ENCODE data around the gene DCAF8. TPM values are rescaled to one million over a fixed set of nuclear protein-coding genes. Genes with fewer than 3 reads are reported as not detected.

DCAF8 gene
- total and polyA plus RNA-seq, 2 donors from 2014 or later, result 69.6 to 136 TPM

- FAIRE-seq (no peak), DNase-seq (no peak)
- Histone ChIP-seq H3K9me3 (ENCODE audit: control insufficient read depth in 2 of 3, insufficient read depth in 1 of 3, low read length in 3 of 3) (no peaks in the 10 kb centered on the region), H3K9ac (ENCODE audit: low read length in 3 of 3) (no peak overlapping the region), H3K27me3 (ENCODE audit: control insufficient read depth, insufficient read depth, low read length) (no peaks in the 10 kb centered on the region), H3K4me3 (ENCODE audit: low read length in 3 of 3) (no peak overlapping the region), H3K27ac (ENCODE audit: low read depth in 2 of 2, low read length in 2 of 2) (no peak overlapping the region), H3K36me3 (ENCODE audit: control insufficient read depth in 2 of 3, insufficient read depth in 3 of 3, low read length in 3 of 3) (peaks cover 24 to 93% (median 55%) of the 10 kb centered on the region in 3 donors), H3K4me1 (ENCODE audit: control insufficient read depth in 2 of 3, insufficient read depth in 2 of 3, low read depth in 1 of 3, low read length in 3 of 3) (peaks cover 0 to 5% (median 0%) of the 10 kb centered on the region in 3 donors)
- intact Hi-C loops (cut with DNase I), result no loop called here
- no peak for TF ChIP-seq CTCF (IDR thresholded peaks at IDR 0.05; ENCODE audit: borderline replicate concordance, extremely low read depth, insufficient read depth)
Observed at GRCh38 chr1:160224606-160225005, 37.7 kb downstream of the DCAF8 start.

- Histone ChIP-seq H3K27ac (ENCODE audit: low read depth in 2 of 2, low read length in 2 of 2) (no peak overlapping the region), H3K4me1 (ENCODE audit: control insufficient read depth in 2 of 3, insufficient read depth in 2 of 3, low read depth in 1 of 3, low read length in 3 of 3) (peaks cover 0 to 5% (median 3%) of the 10 kb centered on the region in 3 donors), H3K4me3 (ENCODE audit: low read length in 3 of 3) (no peak overlapping the region), H3K36me3 (ENCODE audit: control insufficient read depth in 2 of 3, insufficient read depth in 3 of 3, low read length in 3 of 3) (peaks cover 23 to 96% (median 67%) of the 10 kb centered on the region in 3 donors), H3K9ac (ENCODE audit: low read length in 3 of 3) (no peak overlapping the region), H3K9me3 (ENCODE audit: control insufficient read depth in 2 of 3, insufficient read depth in 1 of 3, low read length in 3 of 3) (no peaks in the 10 kb centered on the region), H3K27me3 (ENCODE audit: control insufficient read depth, insufficient read depth, low read length) (no peaks in the 10 kb centered on the region)
- FAIRE-seq, result no peak
- no peak for DNase-seq
- TF ChIP-seq CTCF (IDR thresholded peaks at IDR 0.05; ENCODE audit: borderline replicate concordance, extremely low read depth, insufficient read depth), result no peak
- intact Hi-C loops (cut with DNase I), result no loop called here
Observed at GRCh38 chr1:160222546-160222945, 39.8 kb downstream of the DCAF8 start.

- DNase-seq (no peak), FAIRE-seq (no peak)
- no peak overlapping the region for H3K4me3 ChIP-seq (ENCODE audit: low read length in 3 of 3)
- intact Hi-C loops (cut with DNase I), result no loop called here
- H3K9me3 ChIP-seq (ENCODE audit: control insufficient read depth in 2 of 3, insufficient read depth in 1 of 3, low read length in 3 of 3), result no peaks in the 10 kb centered on the region
- no peak overlapping the region for H3K9ac ChIP-seq (ENCODE audit: low read length in 3 of 3)
- peaks cover 19 to 90% (median 64%) of the 10 kb centered on the region in 3 donors for H3K36me3 ChIP-seq (ENCODE audit: control insufficient read depth in 2 of 3, insufficient read depth in 3 of 3, low read length in 3 of 3)
- H3K27ac ChIP-seq (ENCODE audit: low read depth in 2 of 2, low read length in 2 of 2), result no peak overlapping the region
- peaks cover 0 to 5% (median 3%) of the 10 kb centered on the region in 3 donors for H3K4me1 ChIP-seq (ENCODE audit: control insufficient read depth in 2 of 3, insufficient read depth in 2 of 3, low read depth in 1 of 3, low read length in 3 of 3)
- H3K27me3 ChIP-seq (ENCODE audit: control insufficient read depth, insufficient read depth, low read length), result no peaks in the 10 kb centered on the region
- TF ChIP-seq CTCF (IDR thresholded peaks at IDR 0.05; ENCODE audit: borderline replicate concordance, extremely low read depth, insufficient read depth), result no peak
Observed at GRCh38 chr1:160221089-160221488, 41.3 kb downstream of the DCAF8 start.

- FAIRE-seq (no peak), DNase-seq (no peak)
- H3K4me1 ChIP-seq (ENCODE audit: control insufficient read depth in 2 of 3, insufficient read depth in 2 of 3, low read depth in 1 of 3, low read length in 3 of 3), result peaks cover 0 to 5% (median 3%) of the 10 kb centered on the region in 3 donors
- H3K27ac ChIP-seq (ENCODE audit: low read depth in 2 of 2, low read length in 2 of 2), result no peak overlapping the region
- H3K9me3 ChIP-seq (ENCODE audit: control insufficient read depth in 2 of 3, insufficient read depth in 1 of 3, low read length in 3 of 3), result no peaks in the 10 kb centered on the region
- H3K27me3 ChIP-seq (ENCODE audit: control insufficient read depth, insufficient read depth, low read length), result no peaks in the 10 kb centered on the region
- peaks cover 21 to 90% (median 67%) of the 10 kb centered on the region in 3 donors for H3K36me3 ChIP-seq (ENCODE audit: control insufficient read depth in 2 of 3, insufficient read depth in 3 of 3, low read length in 3 of 3)
- H3K9ac ChIP-seq (ENCODE audit: low read length in 3 of 3), result no peak overlapping the region
- intact Hi-C loops (cut with DNase I), result no loop called here
- TF ChIP-seq CTCF (IDR thresholded peaks at IDR 0.05; ENCODE audit: borderline replicate concordance, extremely low read depth, insufficient read depth), result no peak
- no peak overlapping the region for H3K4me3 ChIP-seq (ENCODE audit: low read length in 3 of 3)
Observed at GRCh38 chr1:160220301-160220700, 42.0 kb downstream of the DCAF8 start.

Data from kidney (tissue), 14 donors.